Measurements from ENCODE around the gene PLCL1.

DNA sequence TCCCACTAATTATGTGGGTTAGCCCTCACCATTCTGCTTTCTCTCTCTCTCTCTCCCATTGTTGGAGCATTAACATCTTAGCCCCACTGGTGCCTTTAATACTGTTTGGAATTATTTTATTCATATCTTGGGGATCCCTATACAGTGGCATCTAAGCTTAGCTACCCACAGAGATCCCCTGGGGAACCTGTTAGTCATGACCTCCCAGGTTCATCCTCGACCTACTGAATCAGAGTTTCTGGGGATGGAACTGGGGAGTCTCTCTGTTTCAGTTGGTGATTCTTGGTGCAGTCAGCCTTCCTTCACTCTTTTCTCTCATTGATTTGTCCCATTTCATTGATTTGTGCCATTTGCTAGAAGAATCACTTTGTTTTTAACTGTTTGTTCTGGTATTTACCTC is 137.3 kb downstream of the PLCL1 start:
- TF ChIP-seq POLR2AphosphoS5 (IDR thresholded peaks at IDR 0.05) (no peak), EP300 (IDR thresholded peaks at IDR 0.05) (no peak), POLR2A (IDR thresholded peaks at IDR 0.05) (no peak)
